H9 (cell line): Measurements from ENCODE around the gene OSCAR. TPM values are rescaled to one million over a fixed set of nuclear protein-coding genes. Genes with fewer than 3 reads are reported as not detected.

Source experiments
- DNase-seq: peaks from one replicate; pipeline ENCODE4 v3.0.0-alpha.2; 2017
- H2AFZ ChIP-seq: one replicate; pipeline ENCODE4 v1.6.1; 2013; ENCODE audit warnings: mild to moderate bottlenecking, low read length, control low read depth, moderate library complexity
- H2AK5ac ChIP-seq: 2 replicates; pipeline ENCODE4 v1.6.1; 2013; ENCODE audit warnings: low read length, control low read depth, mixed read lengths; ENCODE audit not compliant: insufficient read length
- H2BK120ac ChIP-seq: one replicate; pipeline ENCODE4 v1.6.1; 2013; ENCODE audit warnings: low read depth, mild to moderate bottlenecking, low read length, control low read depth, inconsistent platforms; ENCODE audit not compliant: poor library complexity, severe bottlenecking
- H2BK12ac ChIP-seq: 2 replicates; pipeline ENCODE4 v1.6.1; 2013; ENCODE audit warnings: low read length, control low read depth, mixed read lengths, low read depth; ENCODE audit not compliant: insufficient read length
- H2BK15ac ChIP-seq: 2 replicates; pipeline ENCODE4 v1.6.1; 2013; ENCODE audit warnings: low read depth, low read length, control low read depth
- H2BK20ac ChIP-seq: one replicate; pipeline ENCODE4 v1.6.1; 2013; ENCODE audit warnings: low read depth, mild to moderate bottlenecking, low read length, control low read depth, inconsistent platforms; ENCODE audit not compliant: poor library complexity, severe bottlenecking
- H2BK5ac ChIP-seq: 2 replicates; pipeline ENCODE4 v1.6.1; 2013; ENCODE audit warnings: low read length, control low read depth, mixed read lengths; ENCODE audit not compliant: insufficient read length
- H3K14ac ChIP-seq: 2 replicates; pipeline ENCODE4 v1.6.1; 2013; ENCODE audit warnings: low read length, control low read depth; ENCODE audit not compliant: insufficient read depth
- H3K18ac ChIP-seq: 2 replicates; pipeline ENCODE4 v1.6.1; 2013; ENCODE audit warnings: low read depth, mild to moderate bottlenecking, mixed read lengths, low read length, control low read depth; ENCODE audit not compliant: insufficient read length
- H3K23ac ChIP-seq: 2 replicates; pipeline ENCODE4 v1.6.1; 2013; ENCODE audit warnings: low read length, control low read depth, mixed read lengths, low read depth; ENCODE audit not compliant: insufficient read length
- H3K23me2 ChIP-seq: 2 replicates; pipeline ENCODE4 v1.6.1; 2013; ENCODE audit warnings: low read depth, mild to moderate bottlenecking, mixed read lengths, low read length, control low read depth; ENCODE audit not compliant: insufficient read length, poor library complexity, severe bottlenecking
- H3K27ac ChIP-seq: 2 replicates; pipeline ENCODE4 v1.5.1; 2013; ENCODE audit warnings: low read length, control low read depth, mixed read lengths, low read depth; ENCODE audit not compliant: insufficient read length
- H3K27me3 ChIP-seq: 2 replicates; pipeline ENCODE4 v1.6.1; 2013; ENCODE audit warnings: low read length, control low read depth, inconsistent platforms; ENCODE audit not compliant: insufficient read depth
- H3K4ac ChIP-seq: 2 replicates; pipeline ENCODE4 v1.6.1; 2013; ENCODE audit warnings: low read depth, mild to moderate bottlenecking, control low read depth, inconsistent platforms, low read length, moderate library complexity
- H3K4me1 ChIP-seq: 2 replicates; pipeline ENCODE4 v1.6.1; 2013; ENCODE audit warnings: low read length, control low read depth, inconsistent platforms; ENCODE audit not compliant: insufficient read depth
- H3K4me2 ChIP-seq: 2 replicates; pipeline ENCODE4 v1.6.1; 2013; ENCODE audit warnings: low read length, control low read depth, mixed read lengths; ENCODE audit not compliant: insufficient read length, insufficient read depth
- H3K56ac ChIP-seq: 2 replicates; pipeline ENCODE4 v1.6.1; 2013; ENCODE audit warnings: low read depth, mild to moderate bottlenecking, mixed read lengths, low read length, control low read depth; ENCODE audit not compliant: insufficient read length
- H3K79me1 ChIP-seq: 2 replicates; pipeline ENCODE4 v1.6.1; 2013; ENCODE audit warnings: low read depth, mild to moderate bottlenecking, moderate library complexity, low read length, control low read depth, inconsistent platforms; ENCODE audit not compliant: insufficient read depth, poor library complexity, severe bottlenecking
- H3K79me2 ChIP-seq: 2 replicates; pipeline ENCODE4 v1.6.1; 2013; ENCODE audit warnings: low read length, control low read depth, inconsistent platforms; ENCODE audit not compliant: insufficient read depth
- H3K9ac ChIP-seq: 2 replicates; pipeline ENCODE4 v1.6.1; 2013; ENCODE audit warnings: low read length, control low read depth, mixed read lengths; ENCODE audit not compliant: insufficient read length; ENCODE audit errors: extremely low read depth
- H3K9me3 ChIP-seq: one replicate; pipeline ENCODE4 v1.6.1; 2013; ENCODE audit warnings: low read depth, low read length, inconsistent platforms; ENCODE audit not compliant: control insufficient read depth
- H3T11ph ChIP-seq: one replicate; pipeline ENCODE4 v1.6.1; 2013; ENCODE audit warnings: mild to moderate bottlenecking, low read length, control low read depth, inconsistent platforms
- H4K20me1 ChIP-seq: one replicate; pipeline ENCODE4 v1.6.1; 2013; ENCODE audit not compliant: control insufficient read depth, insufficient read length, insufficient read depth
- H4K5ac ChIP-seq: 2 replicates; pipeline ENCODE4 v1.6.1; 2013; ENCODE audit warnings: low read depth, mild to moderate bottlenecking, mixed read lengths, low read length, control low read depth; ENCODE audit not compliant: insufficient read length
- H4K8ac ChIP-seq: replicated peaks from 2 replicates; pipeline ENCODE4 v1.6.1; 2013; ENCODE audit warnings: low read length, control low read depth, mixed read lengths, low read depth; ENCODE audit not compliant: insufficient read length
- H4K91ac ChIP-seq: 2 replicates; pipeline ENCODE4 v1.6.1; 2013; ENCODE audit warnings: low read depth, mild to moderate bottlenecking, moderate library complexity, mixed read lengths, low read length, control low read depth; ENCODE audit not compliant: insufficient read length
- H3K27ac Mint-ChIP-seq, 3 experiments: 2 replicates in 2 of 3; 3 replicates in 1 of 3; pipeline ENCODE4 v1.8.0; 2020 to 2021; ENCODE audit warnings: mixed read lengths in 3 of 3, mild to moderate bottlenecking in 1 of 3, moderate library complexity in 1 of 3
- H3K27me3 Mint-ChIP-seq: 2 replicates; pipeline ENCODE4 v1.8.0; 2021; ENCODE audit warnings: low read depth, mild to moderate bottlenecking, moderate library complexity, mixed read lengths
- H3K36me3 Mint-ChIP-seq, 3 experiments: 2 replicates in 2 of 3; 3 replicates in 1 of 3; pipeline ENCODE4 v1.8.0; 2020 to 2021; ENCODE audit warnings: low read depth in 3 of 3, mixed read lengths in 3 of 3; ENCODE audit not compliant: insufficient read depth in 1 of 3
- H3K4me1 Mint-ChIP-seq, 2 experiments: 2 replicates each; pipeline ENCODE4 v1.8.0; 2020; ENCODE audit warnings: mixed read lengths in 2 of 2
- H3K4me3 Mint-ChIP-seq, 2 experiments: 2 replicates in 1 of 2; 3 replicates in 1 of 2; pipeline ENCODE4 v1.8.0; 2020 to 2021; ENCODE audit warnings: mild to moderate bottlenecking in 2 of 2, mixed read lengths in 2 of 2, moderate library complexity in 1 of 2
- H3K9me3 Mint-ChIP-seq, 2 experiments: 2 replicates in 1 of 2; 3 replicates in 1 of 2; pipeline ENCODE4 v1.8.0; 2020; ENCODE audit warnings: mild to moderate bottlenecking in 2 of 2, mixed read lengths in 2 of 2, moderate library complexity in 1 of 2
- WGBS: extraction: QIAGEN DNeasy Blood & Tissue Kit; methylation state at CpG from one replicate; pipeline ENCODE4 v1.1.7; 2013; ENCODE audit warnings: missing lambda C conversion rate, low lambda C conversion rate, mixed read lengths; ENCODE audit not compliant: insufficient read length; ENCODE audit errors: extremely low coverage; 5-methylcytosine and 5-hydroxymethylcytosine counted together
- total RNA-seq: library from RNA; stranded (reverse); gene quantifications from 2 replicates; pipeline ENCODE4 v1.2.1, GENCODE V29; 2021
- TF ChIP-seq, protein P1 (sequence below): fragments of 200-600 bp; sonication (generic); conservative IDR thresholded peaks from 3 replicates; pipeline ENCODE4 v1.8.0; 2021; ENCODE audit warnings: antibody characterized with exemption, mild to moderate bottlenecking

The OSCAR gene
- total RNA-seq, 1 experiment from 2014 or later, result 0.24 TPM

GRCh38 chr19:54136864-54137698 lies 36.5 kb upstream of the OSCAR start:
- H3K9me3 Mint-ChIP-seq, result peaks cover 11 to 12% of the 10 kb centered on the region in 2 experiments
- H4K20me1 ChIP-seq, result peaks cover 3% of the 10 kb centered on the region
- H3K9me3 ChIP-seq, result peaks cover 4% of the 10 kb centered on the region
- H3K27me3 Mint-ChIP-seq, result peaks cover 1% of the 10 kb centered on the region; the same call in 1 of the 2 replicates
- H3K4ac ChIP-seq, result no peak overlapping the region
- H4K5ac ChIP-seq, result no peak overlapping the region
- H3K9ac ChIP-seq, result peak overlapping the region; percentile 59
- DNase-seq, result peak; percentile 100
- H3K79me1 ChIP-seq, result peaks cover 17% of the 10 kb centered on the region
- H3K4me1 Mint-ChIP-seq, result peaks cover 37 to 39% of the 10 kb centered on the region in 2 experiments
- no peak overlapping the region for H2AFZ ChIP-seq
- peaks cover 24% of the 10 kb centered on the region; the same call in 1 of the 2 replicates for H3K79me2 ChIP-seq
- H3K23ac ChIP-seq, result no peak overlapping the region
- H3K4me1 ChIP-seq, result no peaks in the 10 kb centered on the region
- H3K4me3 Mint-ChIP-seq, result peak overlapping the region; percentile 80 to 93
- TF ChIP-seq, protein P1, sequence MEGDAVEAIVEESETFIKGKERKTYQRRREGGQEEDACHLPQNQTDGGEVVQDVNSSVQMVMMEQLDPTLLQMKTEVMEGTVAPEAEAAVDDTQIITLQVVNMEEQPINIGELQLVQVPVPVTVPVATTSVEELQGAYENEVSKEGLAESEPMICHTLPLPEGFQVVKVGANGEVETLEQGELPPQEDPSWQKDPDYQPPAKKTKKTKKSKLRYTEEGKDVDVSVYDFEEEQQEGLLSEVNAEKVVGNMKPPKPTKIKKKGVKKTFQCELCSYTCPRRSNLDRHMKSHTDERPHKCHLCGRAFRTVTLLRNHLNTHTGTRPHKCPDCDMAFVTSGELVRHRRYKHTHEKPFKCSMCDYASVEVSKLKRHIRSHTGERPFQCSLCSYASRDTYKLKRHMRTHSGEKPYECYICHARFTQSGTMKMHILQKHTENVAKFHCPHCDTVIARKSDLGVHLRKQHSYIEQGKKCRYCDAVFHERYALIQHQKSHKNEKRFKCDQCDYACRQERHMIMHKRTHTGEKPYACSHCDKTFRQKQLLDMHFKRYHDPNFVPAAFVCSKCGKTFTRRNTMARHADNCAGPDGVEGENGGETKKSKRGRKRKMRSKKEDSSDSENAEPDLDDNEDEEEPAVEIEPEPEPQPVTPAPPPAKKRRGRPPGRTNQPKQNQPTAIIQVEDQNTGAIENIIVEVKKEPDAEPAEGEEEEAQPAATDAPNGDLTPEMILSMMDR, result no peak
- H3K4me2 ChIP-seq, result peak overlapping the region; percentile 94
- no peak overlapping the region for H2BK15ac ChIP-seq
- H3K56ac ChIP-seq, result no peak overlapping the region
- H2BK5ac ChIP-seq, result no peak overlapping the region
- H2BK20ac ChIP-seq, result no peak overlapping the region
- no peak overlapping the region for H3K14ac ChIP-seq
- peaks cover 23 to 52% (median 28%) of the 10 kb centered on the region in 3 experiments for H3K36me3 Mint-ChIP-seq
- no CpG with 5 or more reads among the region's 46 CpGs for WGBS
- H2BK12ac ChIP-seq, result no peak overlapping the region
- H2AK5ac ChIP-seq, result no peak overlapping the region
- no peak overlapping the region for H3K18ac ChIP-seq
- no peak overlapping the region for H3T11ph ChIP-seq
- no peak overlapping the region for H4K91ac ChIP-seq
- H3K23me2 ChIP-seq, result peaks cover 15% of the 10 kb centered on the region
- H3K27ac Mint-ChIP-seq, result peak overlapping the region; percentile 90 to 98 (median 93)
- H2BK120ac ChIP-seq, result no peak overlapping the region
- H3K27ac ChIP-seq, result no peak overlapping the region
- no peaks in the 10 kb centered on the region for H3K27me3 ChIP-seq
- H4K8ac ChIP-seq, result no peak overlapping the region
